T-helper 1 cell treated with Interleukin-12 subunit alpha and Interleukin-12 subunit beta and Interleukin-4 antibody, amounts not matched to agents 30 ng/mL and 1 ng/mL, for 36 hours (primary cell): ENCODE measurements around the gene TIMD4. TPM values are rescaled to one million over a fixed set of nuclear protein-coding genes. Genes with fewer than 3 reads are reported as not detected.
"Not testable (repeated sequence)": the region's sequence is repeated elsewhere in the genome, so short reads cannot be mapped to it uniquely, and the experiment has no call there.

ENCODE experiments used
- intact Hi-C: fragments of 100-400 bp; cut with micrococcal nuclease; formaldehyde crosslinking; loops from one replicate; pipeline ENCODE4 v1.15.1; 2024
- total RNA-seq: library from RNA; stranded (reverse); gene quantifications from 2 replicates; pipeline ENCODE4 v1.2.3, GENCODE V29; 2022

Gene TIMD4
- total RNA-seq: 28.1 and 31.5 TPM in 2 replicates

DNA sequence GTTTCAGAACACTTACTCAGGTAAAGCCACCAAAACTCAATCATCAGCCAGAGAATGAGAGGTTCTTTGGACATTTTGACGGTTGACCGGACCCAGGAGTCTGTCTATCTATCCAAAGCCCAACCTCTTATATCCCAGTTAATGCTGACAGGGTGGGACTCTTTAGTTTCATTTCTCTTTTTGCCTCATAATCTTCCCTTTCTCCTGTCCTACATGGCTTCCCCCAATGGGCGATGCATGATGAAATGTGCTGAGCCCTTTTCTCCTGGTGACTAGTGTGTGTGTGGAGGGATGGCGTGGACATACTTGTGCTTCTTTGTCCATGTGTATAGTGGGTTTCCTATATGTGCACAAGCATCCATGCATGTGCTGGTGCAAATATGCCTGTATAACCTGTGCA is at the start of gene TIMD4:
Gene TIMD4, minus strand, starts transcription at position 102 of the 400 bp plus-strand sequence. Its CDS starts 28 bp downstream, at position 74.
- intact Hi-C loops: no loop called here

DNA sequence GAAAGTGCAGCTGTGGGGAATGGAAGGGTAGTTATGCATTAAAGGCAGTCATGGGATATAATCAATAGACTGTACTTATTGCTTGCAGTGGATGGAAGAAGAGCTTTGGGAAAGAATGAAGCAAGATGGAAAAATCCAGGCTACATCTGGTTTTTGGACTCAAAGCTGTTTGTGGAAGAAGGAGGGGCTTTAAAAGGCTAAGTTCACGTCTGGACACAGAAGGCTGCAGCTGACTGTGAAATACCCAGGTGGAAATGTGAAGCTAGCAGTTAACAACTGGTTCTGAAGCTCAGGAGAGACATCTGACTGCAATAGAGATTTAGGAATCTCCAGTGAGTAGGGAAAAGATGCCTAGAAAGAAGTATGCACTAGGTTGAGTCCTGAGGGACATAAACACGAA is 43.2 kb upstream of the TIMD4 start:
- intact Hi-C loops: no loop called here

DNA sequence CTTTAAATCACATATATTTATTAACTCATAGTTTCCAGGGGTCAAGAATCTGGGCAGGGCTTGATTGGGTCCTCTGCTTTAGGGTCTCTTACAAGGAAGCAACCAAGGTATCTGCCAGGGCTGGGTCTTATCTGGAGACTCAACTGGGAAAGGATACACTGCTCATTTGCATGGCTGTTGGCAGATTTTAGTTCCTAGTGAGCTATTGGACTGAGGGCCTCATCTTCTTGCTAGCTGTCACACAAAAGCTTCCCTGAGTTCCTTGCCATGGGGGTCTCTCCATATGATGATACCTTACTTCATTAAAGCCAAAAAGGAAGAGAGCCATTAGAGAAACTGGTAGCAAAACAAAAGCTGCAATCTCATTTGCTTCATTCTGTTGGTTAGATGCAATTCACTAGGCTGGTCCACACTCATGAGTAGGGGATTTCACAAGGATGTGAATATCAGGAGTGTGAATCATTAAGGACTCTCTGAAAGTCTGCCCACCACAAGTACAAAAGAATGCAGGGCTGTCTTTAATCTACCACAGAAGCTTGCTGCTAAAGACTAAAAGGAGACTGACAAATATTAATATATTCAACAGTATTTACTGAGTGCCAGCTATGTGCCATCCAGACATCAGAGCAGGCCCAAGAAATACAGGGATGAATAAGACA is 42.0 kb upstream of the TIMD4 start:
- intact Hi-C loops: no loop called here

DNA sequence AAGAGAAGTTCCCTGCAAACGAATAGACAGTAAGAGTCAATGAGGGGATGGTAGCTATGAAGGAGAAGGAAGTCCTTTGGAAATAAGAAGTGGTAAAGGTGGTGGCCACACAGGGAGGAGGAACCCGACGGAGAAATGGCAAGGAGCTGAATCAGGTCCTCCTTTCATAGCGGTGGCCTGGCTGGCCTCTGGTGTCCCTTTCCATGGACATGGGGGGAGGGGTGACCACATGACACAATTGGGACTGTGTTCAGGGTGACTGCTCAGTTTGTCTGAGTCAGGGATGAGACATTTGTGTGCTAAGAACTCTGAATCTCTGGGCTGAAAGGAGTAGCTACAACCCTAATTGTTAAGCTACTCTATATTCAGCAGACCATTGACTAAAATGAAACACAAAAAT is 28.7 kb upstream of the TIMD4 start:
- intact Hi-C loops: no loop called here

DNA sequence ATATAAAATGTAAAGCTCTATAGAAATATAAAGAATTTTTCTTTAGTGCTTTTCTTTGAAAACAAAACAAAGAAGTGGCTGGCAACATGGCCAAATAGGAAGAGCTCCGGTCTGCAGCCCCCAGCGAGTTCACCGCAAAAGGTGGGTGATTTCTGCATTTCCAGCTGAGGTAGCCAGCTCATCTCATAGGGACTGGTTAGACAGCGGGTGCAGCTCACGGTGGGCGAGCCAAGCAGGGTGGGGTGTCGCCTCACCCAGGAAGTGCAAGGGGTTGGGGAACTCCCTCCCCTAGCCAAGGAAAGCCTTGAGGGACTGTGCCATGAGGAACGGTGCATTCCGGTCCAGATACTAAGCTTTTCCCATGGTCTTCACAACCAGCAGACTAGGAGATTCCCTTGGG is 21.0 kb upstream of the TIMD4 start:
- intact Hi-C loops: no loop called here

DNA sequence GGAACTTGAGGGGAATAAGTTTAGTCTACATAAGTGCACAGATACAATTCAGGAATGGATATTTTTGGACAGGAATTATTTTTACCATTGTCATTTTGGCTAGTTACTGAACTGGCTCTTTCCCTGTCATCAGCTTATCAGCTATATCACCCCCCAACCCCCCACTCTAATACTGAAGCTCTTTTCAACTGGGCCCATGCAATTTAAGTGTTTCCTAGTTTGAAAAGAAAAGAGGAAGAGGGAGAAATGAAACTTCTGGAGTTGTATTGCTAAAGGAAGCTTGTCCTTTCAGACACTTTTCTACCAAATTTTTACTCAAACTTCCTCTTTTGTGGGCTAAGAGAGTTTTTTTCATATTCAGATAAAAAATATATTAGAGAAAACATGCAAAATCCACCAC is 18.5 kb upstream of the TIMD4 start:
- intact Hi-C loops: no loop called here

DNA sequence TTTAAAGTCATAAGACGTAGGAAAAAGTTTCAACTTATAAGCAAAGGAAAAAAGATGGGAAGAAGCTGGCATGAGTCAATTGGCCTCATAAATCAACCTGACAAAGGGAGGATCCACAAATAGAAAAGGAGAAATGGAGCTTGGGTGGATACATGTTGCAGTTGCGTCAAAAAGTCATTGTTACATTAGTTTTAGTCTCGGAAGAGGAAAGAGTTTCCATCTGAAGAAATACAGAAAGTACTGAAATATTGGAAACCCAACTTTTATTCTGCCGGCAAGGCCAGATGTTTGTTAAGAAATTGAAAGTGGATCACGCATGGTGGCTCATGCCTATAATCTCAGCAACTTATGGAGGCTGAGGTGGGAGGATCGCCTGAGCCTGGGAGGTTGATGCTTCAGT is 11.3 kb upstream of the TIMD4 start:
- intact Hi-C loops: no loop called here

DNA sequence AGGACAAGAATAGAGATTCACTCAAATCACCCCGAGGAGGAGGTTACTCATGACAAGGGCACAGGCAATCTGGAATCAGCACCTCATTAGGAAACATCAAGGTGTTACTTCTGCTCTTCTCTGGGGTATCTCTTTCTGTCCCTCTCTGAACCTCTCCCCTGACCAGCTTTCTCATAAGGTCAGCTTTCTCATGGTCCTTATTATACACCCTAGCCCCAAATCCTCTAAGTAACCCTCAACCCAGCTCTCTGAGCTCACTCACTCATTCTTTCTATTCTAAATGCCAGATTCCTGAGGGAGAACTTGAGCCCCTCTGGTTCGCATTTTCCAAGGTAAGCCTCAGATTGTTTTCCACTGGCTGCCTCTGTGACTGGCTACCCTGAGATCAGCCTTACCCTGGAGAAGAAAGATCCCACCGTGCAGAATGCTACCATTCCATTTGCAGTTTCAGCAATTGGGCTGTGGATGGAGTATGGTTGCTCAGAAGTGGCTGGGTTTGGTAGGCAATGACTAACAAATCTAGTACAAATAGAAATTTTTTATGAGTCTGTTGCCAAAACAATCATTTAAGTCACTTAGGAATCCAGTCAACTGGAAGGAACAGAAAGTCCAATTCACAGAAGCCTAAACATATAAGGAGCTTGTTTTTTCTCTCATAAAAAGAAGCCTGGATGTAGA is 9.0 kb upstream of the TIMD4 start:
- intact Hi-C loops: no loop called here

DNA sequence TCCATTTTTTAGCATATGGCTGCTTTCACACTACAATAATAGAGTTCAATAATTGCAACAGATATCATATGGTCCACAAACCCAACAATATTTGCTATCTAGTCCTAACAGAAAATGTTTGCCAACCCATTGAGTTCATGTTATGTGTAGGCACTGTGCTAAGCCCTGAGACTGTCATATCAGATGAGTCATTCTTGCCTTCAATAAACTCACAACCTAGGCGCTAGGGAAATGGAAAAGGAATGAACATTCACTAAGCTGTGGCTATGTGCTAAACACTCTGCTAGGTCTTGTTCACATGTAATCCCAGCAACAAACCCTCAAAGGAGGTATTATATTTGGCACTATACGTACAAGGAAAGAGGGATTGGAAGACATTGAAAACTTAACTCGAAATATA is 8.4 kb upstream of the TIMD4 start:
- intact Hi-C loops: no loop called here

DNA sequence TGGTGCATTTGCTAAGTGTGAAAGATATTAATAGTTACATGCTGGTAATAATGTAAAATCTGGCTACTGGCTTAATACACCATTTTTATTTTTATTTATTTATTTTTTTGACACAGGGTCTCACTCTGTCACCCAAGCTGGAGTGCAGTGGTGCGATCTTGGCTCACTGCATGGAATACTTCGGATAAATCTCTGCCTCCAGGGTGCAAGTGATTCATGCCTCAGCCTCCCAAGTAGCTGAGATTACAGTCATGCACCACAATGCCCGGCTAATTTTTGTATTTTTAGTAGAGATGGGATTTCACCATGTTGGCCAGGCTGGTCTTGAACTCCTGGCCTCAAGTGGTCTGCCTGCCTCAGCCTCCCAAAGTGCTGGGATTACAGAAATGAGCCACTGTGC is 4.4 kb upstream of the TIMD4 start:
- intact Hi-C loops: not testable (repeated sequence)

DNA sequence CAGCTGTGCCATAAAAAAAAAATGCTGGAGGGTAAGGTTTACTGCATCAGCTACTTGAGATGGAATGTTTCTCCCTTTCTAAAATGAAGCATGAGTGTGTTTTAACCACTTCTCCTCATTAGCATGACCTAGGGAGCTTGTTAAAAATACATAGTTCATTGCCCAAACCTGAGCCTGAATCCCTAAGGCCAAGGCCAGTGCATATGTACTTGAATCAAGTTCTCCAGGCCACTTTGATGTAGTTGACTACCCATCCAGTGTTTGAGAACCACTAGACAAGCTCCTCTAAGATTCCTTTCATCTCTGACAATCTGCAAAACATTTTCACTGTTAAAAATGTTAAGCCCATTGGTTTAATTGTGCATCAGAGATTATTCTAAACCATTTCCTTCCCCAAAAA is 6.7 kb downstream of the TIMD4 start:
- intact Hi-C loops: no loop called here

DNA sequence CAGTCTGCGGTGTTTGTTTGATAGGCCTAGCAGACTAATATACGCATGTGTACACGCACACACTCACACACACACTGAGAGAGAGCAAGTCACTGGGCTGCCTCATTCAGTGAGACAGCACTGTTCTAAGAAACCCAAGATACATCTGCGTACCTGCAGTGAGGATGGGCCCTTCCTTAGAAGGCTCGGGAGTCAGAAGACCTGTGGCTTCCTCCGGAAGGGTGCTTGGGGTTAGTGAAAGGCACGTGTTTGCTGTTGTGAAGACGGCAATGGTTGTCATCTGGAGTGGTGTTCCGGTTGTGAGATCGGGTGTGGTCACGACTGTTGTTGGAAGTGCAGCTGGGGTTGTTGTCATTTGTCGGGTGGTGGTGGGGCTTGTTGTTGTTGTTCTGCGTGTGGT is 11.7 kb downstream of the TIMD4 start:
- intact Hi-C loops: no loop called here

DNA sequence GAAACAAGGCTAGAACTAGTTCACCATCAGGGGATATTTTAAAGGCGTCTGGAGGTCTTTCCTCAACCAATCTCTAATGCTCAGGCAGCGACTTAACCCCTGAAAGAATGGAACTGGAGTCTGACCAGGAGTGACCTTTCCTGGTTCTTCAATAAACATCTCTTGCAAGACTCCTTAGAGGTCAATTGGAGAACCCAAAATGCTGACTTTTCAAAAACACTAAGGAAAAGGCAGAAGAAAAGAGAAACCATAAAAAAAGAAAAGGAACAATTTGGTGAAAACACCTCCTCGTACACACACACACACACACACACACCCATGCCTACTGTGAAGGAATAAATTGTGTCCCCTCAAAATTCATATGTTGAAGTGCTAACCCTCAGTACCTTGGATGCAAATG is 12.3 kb downstream of the TIMD4 start:
- intact Hi-C loops: no loop called here

DNA sequence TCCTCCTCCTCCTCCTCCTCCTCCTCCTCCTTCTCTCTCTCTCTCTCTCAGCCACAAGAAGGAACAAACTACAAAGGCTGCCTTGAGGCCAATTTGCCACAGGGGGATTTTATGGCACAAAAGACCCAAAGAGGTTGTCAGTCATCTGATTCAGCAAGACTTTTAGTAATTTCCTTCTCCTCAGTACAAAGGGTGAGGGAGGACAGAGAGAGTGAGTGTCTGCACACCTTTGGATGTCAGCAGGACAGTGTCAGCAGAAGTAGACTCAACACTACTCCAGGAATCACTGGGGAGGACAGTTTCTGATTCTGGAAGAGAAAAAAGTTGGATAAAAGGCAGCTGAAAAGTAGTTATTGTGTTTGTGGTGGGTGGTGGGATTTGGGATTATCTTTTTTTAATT is 13.6 kb downstream of the TIMD4 start:
- intact Hi-C loops: no loop called here

DNA sequence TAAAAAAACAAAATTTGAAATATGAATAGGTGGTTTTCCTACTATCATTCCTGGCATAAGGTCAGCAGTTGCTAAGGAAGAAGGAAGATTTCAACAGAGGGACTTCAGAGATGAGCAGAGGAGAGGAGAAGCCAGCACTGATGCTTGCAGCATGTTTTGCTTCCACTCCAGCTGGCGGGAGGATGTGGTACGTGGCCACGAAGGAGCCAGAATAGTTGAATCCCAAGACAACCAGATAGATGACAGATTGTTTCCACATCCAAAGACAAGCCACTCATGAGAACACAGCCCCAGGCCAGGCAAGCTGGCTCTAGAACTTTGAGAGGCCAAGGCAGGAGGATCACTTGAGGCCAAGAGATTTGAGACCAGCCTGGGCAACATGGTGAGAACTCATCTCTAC is 15.1 kb downstream of the TIMD4 start:
- intact Hi-C loops: no loop called here

DNA sequence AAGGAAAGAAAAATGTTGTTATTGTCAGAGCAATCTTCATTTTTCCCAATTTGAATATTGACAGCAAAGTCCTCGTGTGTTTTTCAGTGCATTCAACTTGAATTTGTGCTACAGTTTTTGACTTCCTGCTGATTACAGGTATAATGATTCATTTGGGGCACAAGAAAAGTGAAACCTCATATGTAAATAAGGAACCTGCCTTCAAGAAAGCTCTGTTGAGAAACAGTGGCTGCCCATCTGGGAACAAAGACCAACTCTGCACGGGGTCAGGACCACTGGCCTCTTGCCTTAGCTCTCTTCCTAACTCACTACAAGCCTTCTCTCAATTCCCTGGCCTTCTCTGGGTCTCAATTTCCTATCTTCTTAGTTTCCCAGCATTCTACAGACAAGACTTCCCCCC is 21.0 kb downstream of the TIMD4 start:
- intact Hi-C loops: loop anchor here (2.0 kb wide), 1 partner anchor 83 kb away; no protein-coding TSS in a partner anchor

DNA sequence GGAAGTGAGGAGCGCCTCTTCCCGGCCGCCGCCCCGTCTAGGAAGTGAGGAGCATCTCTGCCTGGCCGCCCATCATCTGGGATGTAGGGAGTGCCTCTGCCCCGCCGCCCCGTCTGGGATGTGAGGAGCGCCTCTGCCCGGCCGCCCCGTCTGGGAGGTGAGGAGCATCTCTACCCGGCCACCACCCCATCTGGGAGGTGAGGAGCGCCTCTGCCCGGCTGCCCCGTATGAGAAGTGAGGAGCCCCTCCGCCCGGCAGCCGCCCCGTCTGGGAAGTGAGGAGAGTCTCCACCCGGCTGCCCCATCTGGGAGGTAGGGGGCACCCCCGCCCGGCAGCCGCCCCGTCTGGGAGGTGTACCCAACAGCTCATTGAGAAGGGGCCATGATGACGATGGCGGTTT is 22.6 kb downstream of the TIMD4 start:
- intact Hi-C loops: not testable (repeated sequence)

DNA sequence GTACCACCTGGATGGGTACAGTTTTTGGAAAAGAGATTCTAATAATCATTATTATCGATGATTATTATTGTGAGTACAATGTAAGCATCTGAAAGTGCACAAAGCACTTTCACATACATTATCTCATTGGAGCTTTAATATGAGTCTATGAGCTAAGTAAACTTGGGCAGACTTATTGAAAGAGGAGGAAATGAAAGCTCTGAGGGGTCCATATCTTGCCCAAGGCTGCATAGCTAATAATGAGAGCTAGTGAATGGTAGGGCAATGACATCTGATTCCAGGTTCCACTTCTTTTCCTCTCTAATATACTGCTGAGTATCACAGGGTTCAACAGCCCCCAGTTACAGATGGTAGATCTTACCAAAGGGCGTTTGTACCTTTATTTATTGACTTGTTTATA is 26.1 kb downstream of the TIMD4 start:
- intact Hi-C loops: loop anchor here (5.0 to 10.0 kb wide), 2 partner anchors 222 to 270 kb away; no protein-coding TSS in a partner anchor

DNA sequence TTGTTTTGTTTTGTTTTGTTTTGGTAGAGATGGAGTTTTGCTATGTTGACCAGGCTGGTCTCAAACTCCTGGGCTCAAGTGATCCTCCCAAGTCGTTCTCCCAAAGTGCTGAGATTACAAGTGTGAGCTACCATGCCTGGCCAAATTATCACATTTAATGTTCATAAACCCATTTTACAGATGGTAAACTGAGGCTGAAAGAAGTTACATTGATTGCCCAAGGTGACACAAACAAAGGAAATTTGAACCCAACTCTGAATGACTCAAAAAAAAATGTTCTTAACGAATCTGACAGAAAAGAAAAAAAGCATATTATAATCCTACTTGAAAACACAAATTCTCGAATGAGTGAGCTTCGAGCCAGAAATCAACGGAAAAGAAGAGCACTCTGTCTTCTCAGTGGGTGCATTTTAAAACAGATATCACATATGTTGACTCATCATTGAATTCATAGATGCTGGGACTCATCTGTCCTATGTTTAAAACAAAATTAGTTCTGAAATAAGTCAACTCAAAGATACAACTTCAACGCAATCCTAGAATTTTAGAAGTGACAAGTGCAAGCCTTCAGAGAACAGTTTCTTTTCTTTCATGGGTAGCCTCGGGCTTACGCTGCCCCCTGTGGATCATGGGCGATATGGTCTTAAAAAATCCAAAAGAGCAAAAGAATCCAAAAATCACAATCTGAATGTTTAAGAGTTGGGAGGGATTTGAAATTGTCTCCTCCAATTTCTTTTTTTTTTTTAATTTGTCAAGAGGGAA is 28.4 kb downstream of the TIMD4 start:
- intact Hi-C loops: loop anchor here (1.0 to 10.0 kb wide), 13 partner anchors 42 to 1795 kb away; partner anchors contain the start of gene HAVCR2

DNA sequence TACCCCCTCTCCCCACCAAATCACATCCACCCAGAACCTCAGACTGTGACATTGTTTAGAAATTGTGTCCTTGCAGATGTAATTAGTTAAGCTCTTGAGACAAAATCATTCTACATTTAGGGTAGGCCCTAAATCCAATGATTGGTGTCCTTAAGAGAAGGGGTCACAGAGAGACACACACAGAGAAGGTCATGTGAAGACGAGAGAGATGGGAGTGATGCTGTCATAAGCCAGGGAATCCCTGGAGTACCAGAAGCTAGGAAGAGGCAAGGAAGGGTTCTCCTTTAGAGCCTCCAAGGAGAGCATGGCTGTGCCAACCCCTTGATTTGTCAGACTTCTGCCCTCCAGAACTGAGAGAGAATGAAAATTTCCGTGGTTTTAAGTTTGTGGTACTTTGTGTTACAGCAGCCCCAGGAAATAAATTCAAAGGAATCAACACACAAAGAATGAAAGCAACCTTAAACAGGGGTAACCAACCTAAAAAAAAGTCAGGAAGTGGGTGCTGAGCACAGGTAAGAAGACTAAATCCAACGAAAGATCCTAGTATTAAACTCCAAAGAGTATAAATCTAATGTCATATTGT is 33.6 kb downstream of the TIMD4 start:
- intact Hi-C loops: loop anchor here (1.0 to 10.0 kb wide), 3 partner anchors 9 to 1985 kb away; partner anchors contain the start of gene MRPL22

DNA sequence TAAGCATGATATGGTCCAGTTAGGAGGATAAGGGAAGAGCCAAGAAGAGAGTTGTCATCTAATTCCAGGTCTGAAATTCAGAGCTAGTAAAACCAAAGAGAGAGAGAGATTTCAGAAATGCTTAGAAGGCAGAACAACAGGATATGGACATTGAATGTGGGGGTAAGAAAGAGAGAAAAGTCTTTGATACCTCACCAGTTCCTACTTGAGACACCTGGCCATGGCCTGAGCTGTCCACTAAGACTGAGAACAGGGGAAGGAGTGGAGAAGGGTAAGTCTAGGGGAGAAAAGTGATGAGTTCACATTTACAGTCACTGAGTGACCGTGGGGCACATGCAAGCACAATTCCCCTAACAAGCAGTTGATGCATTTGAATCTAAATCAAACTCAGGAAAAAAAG is 35.5 kb downstream of the TIMD4 start:
- intact Hi-C loops: loop anchor here (10.0 kb wide), 1 partner anchor 1983 kb away; the partner anchor contains the start of gene MRPL22

DNA sequence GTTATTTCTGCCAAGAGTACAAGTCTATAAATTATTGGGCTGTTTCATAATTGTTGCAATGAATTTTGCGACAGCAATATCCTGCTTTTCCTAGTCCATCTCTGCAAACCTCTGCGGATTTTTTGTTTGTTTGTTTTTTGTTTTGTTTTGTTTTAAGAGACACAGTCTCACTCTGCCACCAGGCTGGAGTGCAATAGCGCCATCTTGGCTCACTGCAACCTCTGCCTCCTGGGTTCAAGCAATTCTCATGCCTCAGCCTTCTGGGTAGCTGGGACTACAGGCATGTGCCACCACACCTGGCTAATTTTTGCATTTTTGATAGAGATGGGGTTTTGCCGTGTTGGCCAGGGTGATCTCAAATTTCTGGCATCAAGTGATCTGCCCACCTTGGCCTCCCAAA is 37.3 kb downstream of the TIMD4 start:
- intact Hi-C loops: loop anchor here (10.0 kb wide), 1 partner anchor 1981 kb away; the partner anchor contains the start of gene MRPL22
